ENCODE results near the gene LNX1. TPM values are rescaled to one million over a fixed set of nuclear protein-coding genes. Genes with fewer than 3 reads are reported as not detected.

The LNX1 gene
- total and polyA plus RNA-seq, 9 of the 15 experiments (the other 6 are each of a cell fraction or from before 2014, with no cell fraction given): 0.40 to 3.6 (median 2.2) TPM

DNA sequence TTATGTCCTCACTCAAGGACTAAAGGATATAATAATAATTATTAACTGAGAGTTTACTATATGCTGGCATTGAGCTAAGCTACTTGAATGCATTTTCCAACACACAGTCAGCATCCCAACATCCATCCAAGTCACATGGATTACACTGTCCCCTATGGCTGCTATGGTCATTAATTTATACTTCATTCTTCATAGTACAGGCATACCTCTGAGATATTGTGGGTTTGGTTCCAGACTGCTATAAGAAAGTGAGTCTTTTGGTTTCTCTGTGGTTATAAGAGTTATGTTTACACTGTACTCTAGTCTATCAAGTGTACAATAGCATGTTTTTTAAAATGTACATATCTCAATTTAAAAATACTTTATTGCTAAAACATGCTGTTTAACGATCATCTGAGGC lies 89.2 kb downstream of the LNX1 start:
- Histone ChIP-seq H3K9me3 (replicated peaks; ENCODE audit: control insufficient read depth, insufficient read depth, low read depth, low read length) (no peaks in the 10 kb centered on the region), H3K4me3 (no peak overlapping the region), H3K9me1 (ENCODE audit: control insufficient read depth, insufficient read depth, low read length) (no peaks in the 10 kb centered on the region), H3K79me2 (ENCODE audit: control insufficient read depth, insufficient read depth, low read length) (no peaks in the 10 kb centered on the region), H3K9ac (ENCODE audit: insufficient read depth in 1 of 2, low read depth in 2 of 2, low read length in 2 of 2) (no peak overlapping the region), H3K4me2 (ENCODE audit: insufficient read depth, low read length) (no peak overlapping the region), H3K27ac (ENCODE audit: extremely low read depth, low read depth, low read length) (no peak overlapping the region), H4K20me1 (replicated peaks; ENCODE audit: control insufficient read depth, insufficient read depth, low read length) (no peaks in the 10 kb centered on the region), H3K27me3 (ENCODE audit: control insufficient read depth in 2 of 2, insufficient read depth in 2 of 2, low read length in 2 of 2) (no peaks in the 10 kb centered on the region), H3K4me1 (replicated peaks in 1 of 2; ENCODE audit: control insufficient read depth in 2 of 2, insufficient read depth in 2 of 2, low read length in 2 of 2) (peaks cover 0 to 2% of the 10 kb centered on the region in 2 experiments; a peak in 1 of 5 replicates), H3K36me3 (ENCODE audit: control insufficient read depth, insufficient read depth, low read length) (no peaks in the 10 kb centered on the region), H2AFZ (ENCODE audit: low read depth, low read length) (no peak overlapping the region)
- POLR2A ChIA-PET: interaction anchor here (1.2 kb wide), 1 partner anchor 15 kb away, joined by 3 read pairs; no protein-coding TSS in a partner anchor
- ATAC-seq: no peak
- FAIRE-seq: no peak
- CTCF ChIA-PET (ENCODE audit: low intra/inter-chr PET ratio): no interaction called here
- intact Hi-C loops (cut with micrococcal nuclease): loop anchor here (10.0 kb wide), 1 partner anchor 307 kb away; no protein-coding TSS in a partner anchor
- no peak for TF ChIP-seq ETV5 (CRISPR knock-in tag; IDR thresholded peaks at IDR 0.05; ENCODE audit: low read depth)
- no peak for TF ChIP-seq BMI1 (IDR thresholded peaks at IDR 0.05; ENCODE audit: low read length)
- TF ChIP-seq BACH1 (tag; IDR thresholded peaks at IDR 0.05): no peak
- no peak for TF ChIP-seq ZNF507 (tag; conservative IDR thresholded peaks at IDR 0.05)
- no peak for TF ChIP-seq KAT2B (IDR thresholded peaks at IDR 0.05; ENCODE audit: low read depth, low read length)
- no peak for TF ChIP-seq ADNP (tag; IDR thresholded peaks at IDR 0.05)
- TF ChIP-seq TRIM25 (IDR thresholded peaks at IDR 0.05; ENCODE audit: borderline replicate concordance): no peak
- no peak for TF ChIP-seq NFXL1 (CRISPR knock-in tag; IDR thresholded peaks at IDR 0.05)
- TF ChIP-seq FOSL1 (tag; conservative IDR thresholded peaks at IDR 0.05): no peak
- TF ChIP-seq, protein P1, sequence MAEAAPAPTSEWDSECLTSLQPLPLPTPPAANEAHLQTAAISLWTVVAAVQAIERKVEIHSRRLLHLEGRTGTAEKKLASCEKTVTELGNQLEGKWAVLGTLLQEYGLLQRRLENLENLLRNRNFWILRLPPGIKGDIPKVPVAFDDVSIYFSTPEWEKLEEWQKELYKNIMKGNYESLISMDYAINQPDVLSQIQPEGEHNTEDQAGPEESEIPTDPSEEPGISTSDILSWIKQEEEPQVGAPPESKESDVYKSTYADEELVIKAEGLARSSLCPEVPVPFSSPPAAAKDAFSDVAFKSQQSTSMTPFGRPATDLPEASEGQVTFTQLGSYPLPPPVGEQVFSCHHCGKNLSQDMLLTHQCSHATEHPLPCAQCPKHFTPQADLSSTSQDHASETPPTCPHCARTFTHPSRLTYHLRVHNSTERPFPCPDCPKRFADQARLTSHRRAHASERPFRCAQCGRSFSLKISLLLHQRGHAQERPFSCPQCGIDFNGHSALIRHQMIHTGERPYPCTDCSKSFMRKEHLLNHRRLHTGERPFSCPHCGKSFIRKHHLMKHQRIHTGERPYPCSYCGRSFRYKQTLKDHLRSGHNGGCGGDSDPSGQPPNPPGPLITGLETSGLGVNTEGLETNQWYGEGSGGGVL (CRISPR knock-in tag; IDR thresholded peaks at IDR 0.05): no peak
- DNase-seq (ENCODE audit: extremely low read depth in 1 of 4, low spot score in 3 of 4): no peak
- 7% methylated on average over 1 of the region's 1 CpG for WGBS (ENCODE audit: insufficient coverage, low coverage, missing lambda C conversion rate)
- in situ Hi-C loops (cut with MboI): no loop called here
- no TSS peak for BruUV-seq (replicated peaks)
